IMR-90 (cell line): ENCODE results near the gene DCAF11. TPM values are rescaled to one million over a fixed set of nuclear protein-coding genes. Genes with fewer than 3 reads are reported as not detected.

Source experiments
- ATAC-seq: fragments of 200-7000 bp; cut with Tn5 transposase; 2 replicates; pipeline ENCODE4 v1.9.1; 2020; ENCODE audit warnings: low read depth, mild to moderate bottlenecking, moderate library complexity
- BruUV-seq: library from RNA; stranded (reverse); fragments of 400-500 nt; replicated peaks from 2 replicates; lab custom pipeline; 2021; lab: Mats Ljungman, UMichigan
- CTCF ChIA-PET: fragments of 300-600 bp; formaldehyde crosslinking; extraction: SDS; loops from one replicate; lab custom pipeline; 2021; ENCODE audit warnings: antibody characterized with exemption; lab: Yijun Ruan, JAX
- POLR2A ChIA-PET: fragments of 300-600 bp; sonication (Branson Sonifier 250); formaldehyde crosslinking; loops from one replicate; lab custom pipeline; 2022; ENCODE audit warnings: antibody characterized with exemption; ENCODE audit not compliant: unreplicated experiment; lab: Charles Lee
- DNase-seq: peaks from one replicate; pipeline ENCODE4 v3.0.0; 2013
- H2AFZ ChIP-seq: replicated peaks from 2 replicates; pipeline ENCODE3; 2013; ENCODE audit warnings: low read length, mild to moderate bottlenecking; ENCODE audit not compliant: poor library complexity
- H2AK5ac ChIP-seq: 2 replicates; pipeline ENCODE4 v1.6.1; 2013; ENCODE audit warnings: low read depth, low read length, inconsistent platforms
- H2AK9ac ChIP-seq: replicated peaks from 2 replicates; pipeline ENCODE3; 2013; ENCODE audit warnings: mild to moderate bottlenecking, low read depth, low read length, moderate library complexity; ENCODE audit not compliant: poor library complexity
- H2BK120ac ChIP-seq: 2 replicates; pipeline ENCODE4 v1.6.1; 2013; ENCODE audit warnings: low read depth, low read length, inconsistent platforms
- H2BK15ac ChIP-seq: 3 replicates; pipeline ENCODE4 v1.6.1; 2013; ENCODE audit warnings: low read depth, low read length, inconsistent platforms
- H2BK20ac ChIP-seq: 2 replicates; pipeline ENCODE4 v1.6.1; 2013; ENCODE audit warnings: low read depth, mild to moderate bottlenecking, inconsistent platforms, low read length, moderate library complexity
- H2BK5ac ChIP-seq: 2 replicates; pipeline ENCODE4 v1.6.1; 2013; ENCODE audit warnings: mild to moderate bottlenecking, low read depth, low read length, inconsistent platforms; ENCODE audit not compliant: poor library complexity, severe bottlenecking
- H3K14ac ChIP-seq: replicated peaks from 2 replicates; pipeline ENCODE4 v1.6.1; 2013; ENCODE audit warnings: low read depth, low read length, inconsistent platforms
- H3K18ac ChIP-seq: 2 replicates; pipeline ENCODE4 v1.6.1; 2013; ENCODE audit warnings: low read depth, low read length, control low read depth
- H3K23ac ChIP-seq: 2 replicates; pipeline ENCODE4 v1.6.1; 2013; ENCODE audit warnings: low read depth, low read length, inconsistent platforms
- H3K27ac ChIP-seq: 2 replicates; pipeline ENCODE4 v1.5.1; 2013; ENCODE audit warnings: mild to moderate bottlenecking, control low read depth, low read length; ENCODE audit not compliant: insufficient read depth
- H3K27me3 ChIP-seq: 2 replicates; pipeline ENCODE4 v1.6.1; 2013; ENCODE audit warnings: low read length; ENCODE audit not compliant: control insufficient read depth, insufficient read depth
- H3K36me3 ChIP-seq: 2 replicates; pipeline ENCODE4 v1.6.1; 2013; ENCODE audit warnings: low read length, mixed read lengths; ENCODE audit not compliant: control insufficient read depth, insufficient read depth
- H3K4ac ChIP-seq: 2 replicates; pipeline ENCODE4 v1.6.1; 2013; ENCODE audit warnings: low read depth, low read length, inconsistent platforms
- H3K4me1 ChIP-seq: 2 replicates; pipeline ENCODE4 v1.6.1; 2013; ENCODE audit warnings: low read length, mixed read lengths; ENCODE audit not compliant: control insufficient read depth, insufficient read depth
- H3K4me2 ChIP-seq: 2 replicates; pipeline ENCODE4 v1.6.1; 2013; ENCODE audit warnings: low read depth, mild to moderate bottlenecking, control low read depth, low read length, moderate library complexity
- H3K4me3 ChIP-seq: 2 replicates; pipeline ENCODE4 v1.5.1; 2013; ENCODE audit warnings: low read depth, mild to moderate bottlenecking, control low read depth, low read length, moderate library complexity; ENCODE audit not compliant: insufficient read depth
- H3K56ac ChIP-seq: 2 replicates; pipeline ENCODE4 v1.6.1; 2013; ENCODE audit warnings: low read length, inconsistent platforms; ENCODE audit not compliant: insufficient read depth; ENCODE audit errors: extremely low read depth
- H3K79me1 ChIP-seq, 2 experiments: 2 replicates each; pipeline ENCODE4 v1.6.1; 2013; ENCODE audit warnings: low read length in 2 of 2, inconsistent platforms in 1 of 2, low read depth in 1 of 2
- H3K9ac ChIP-seq: 2 replicates; pipeline ENCODE4 v1.6.1; 2013; ENCODE audit warnings: low read depth, low read length, control low read depth
- H3K9me1 ChIP-seq: 2 replicates; pipeline ENCODE4 v1.6.1; 2013; ENCODE audit warnings: low read length, inconsistent platforms; ENCODE audit not compliant: insufficient read depth
- H3K9me3 ChIP-seq: 2 replicates; pipeline ENCODE4 v1.6.1; 2013; ENCODE audit warnings: low read length; ENCODE audit not compliant: control insufficient read depth, insufficient read depth
- H4K20me1 ChIP-seq: 2 replicates; pipeline ENCODE4 v1.6.1; 2013; ENCODE audit warnings: low read length, inconsistent platforms; ENCODE audit not compliant: insufficient read depth
- H4K5ac ChIP-seq: 2 replicates; pipeline ENCODE4 v1.6.1; 2013; ENCODE audit warnings: mild to moderate bottlenecking, low read depth, low read length, control low read depth
- H4K8ac ChIP-seq, 2 experiments: 2 replicates each; pipeline ENCODE4 v1.6.1; 2013; ENCODE audit warnings: low read depth in 2 of 2, low read length in 2 of 2, control low read depth in 1 of 2, inconsistent platforms in 1 of 2
- H4K91ac ChIP-seq: 2 replicates; pipeline ENCODE4 v1.6.1; 2013; ENCODE audit warnings: low read depth, low read length, inconsistent platforms; ENCODE audit not compliant: insufficient read depth
- CEBPB ChIP-seq: IDR thresholded peaks from 2 replicates; pipeline ENCODE4 v1.6.1; 2012; ENCODE audit warnings: low read depth, low read length, improper control_type of control experiment
- CHD1 ChIP-seq: IDR thresholded peaks from 2 replicates; pipeline ENCODE4 v1.6.1; 2012; ENCODE audit warnings: low read depth, low read length, improper control_type of control experiment
- FOS ChIP-seq: fragments of 150-350 bp; IDR thresholded peaks from 2 replicates; pipeline ENCODE4 v1.6.1; 2016; ENCODE audit warnings: low read depth, low read length
- MAFK ChIP-seq: IDR thresholded peaks from 2 replicates; pipeline ENCODE4 v1.6.1; 2012; ENCODE audit warnings: low read depth, low read length, improper control_type of control experiment
- MAZ ChIP-seq: IDR thresholded peaks from 2 replicates; pipeline ENCODE4 v1.6.1; 2012; ENCODE audit warnings: low read depth, mild to moderate bottlenecking, low read length, improper control_type of control experiment, moderate library complexity, borderline replicate concordance
- NFE2L2 ChIP-seq: fragments of 150-350 bp; IDR thresholded peaks from 2 replicates; pipeline ENCODE4 v1.6.1; 2016; ENCODE audit warnings: low read depth, mild to moderate bottlenecking, low read length
- POLR2A ChIP-seq: IDR thresholded peaks from 2 replicates; pipeline ENCODE4 v1.6.1; 2012; ENCODE audit warnings: mild to moderate bottlenecking, low read depth, low read length
- RAD21 ChIP-seq: IDR thresholded peaks from 2 replicates; pipeline ENCODE4 v1.6.1; 2012; ENCODE audit warnings: low read length, improper control_type of control experiment
- RCOR1 ChIP-seq: IDR thresholded peaks from 2 replicates; pipeline ENCODE4 v1.6.1; 2012; ENCODE audit warnings: mild to moderate bottlenecking, low read length, improper control_type of control experiment; ENCODE audit not compliant: insufficient replicate concordance
- RFX5 ChIP-seq: IDR thresholded peaks from 2 replicates; pipeline ENCODE4 v1.8.0; 2012; ENCODE audit warnings: low read depth, mild to moderate bottlenecking, low read length, moderate library complexity
- SMC3 ChIP-seq: fragments of 150-350 bp; IDR thresholded peaks from 2 replicates; pipeline ENCODE4 v1.6.1; 2016; ENCODE audit warnings: low read depth, mild to moderate bottlenecking, antibody characterized with exemption, low read length, moderate library complexity
- WGBS, 2 experiments: methylation state at CpG; one replicate each; pipeline versions ENCODE4 v1.1.5 to v1.1.7; 2013; ENCODE audit warnings: missing lambda C conversion rate in 2 of 2; ENCODE audit not compliant: insufficient read length in 1 of 2; ENCODE audit errors: extremely low coverage in 2 of 2; 5-methylcytosine and 5-hydroxymethylcytosine counted together
- dilution Hi-C: fragments of 300-500 bp; cut with HindIII; formaldehyde crosslinking; loops from one replicate; pipeline ENCODE4 v1.14.3; 2018; ENCODE audit warnings: low sequenced_read_pairs; ENCODE audit not compliant: unreplicated experiment
- in situ Hi-C: fragments of 300-500 bp; cut with MboI; formaldehyde crosslinking; loops from 3 replicates; pipeline ENCODE4 v1.14.3; 2019; ENCODE audit warnings: low sequenced_read_pairs, inconsistent platforms, mixed read lengths
- intact Hi-C: fragments of 100-400 bp; cut with micrococcal nuclease; formaldehyde crosslinking; loops from 2 replicates; pipeline ENCODE4 v1.10.0; 2022
- polyA plus RNA-seq, 3 experiments: library from polyadenylated mRNA; depleted of rRNA; stranded (reverse); fragments of >200 nt; gene quantifications; 2 replicates each; pipeline ENCODE4 v1.2.3, GENCODE V29; 2012; ENCODE audit warnings: low replicate concordance in 1 of 3
- total RNA-seq: library from RNA; depleted of rRNA; stranded (reverse); fragments of >200 nt; gene quantifications from 2 replicates; pipeline ENCODE4 v1.2.3, GENCODE V29; 2012
- TF ChIP-seq, protein P1 (sequence below): fragments of 150-350 bp; IDR thresholded peaks from 2 replicates; pipeline ENCODE4 v1.6.1; 2017; ENCODE audit warnings: mild to moderate bottlenecking, antibody characterized with exemption, low read length, low read depth

Gene DCAF11
- total and polyA plus RNA-seq, 2 of the 4 experiments (the other 2 are of a cell fraction): 21.0 to 52.0 TPM

DNA sequence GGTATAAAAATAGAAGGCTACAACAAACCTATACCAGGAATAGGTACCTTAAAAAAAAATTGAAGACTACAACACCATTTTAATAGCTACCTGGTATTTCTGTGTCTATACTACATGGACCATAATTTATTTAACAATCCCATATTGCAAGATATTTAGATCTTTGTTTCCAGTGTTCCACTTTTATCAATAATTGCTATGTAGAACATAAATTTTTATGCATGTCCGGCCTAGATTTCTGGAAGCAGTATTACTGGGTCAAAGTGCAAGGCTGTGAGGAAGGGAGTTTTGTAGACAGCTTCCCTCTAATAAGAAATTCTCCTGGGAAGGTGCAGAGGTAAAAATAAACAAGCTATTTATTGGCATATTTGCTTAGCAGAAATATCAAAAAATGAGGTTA lies 4.1 kb upstream of the DCAF11 start:
- no peaks in the 10 kb centered on the region for H3K9me3 ChIP-seq
- H3K4me1 ChIP-seq: peaks cover under 1% of the 10 kb centered on the region; the same call in 1 of the 2 replicates
- no peak overlapping the region for H4K5ac ChIP-seq
- H3K9ac ChIP-seq: no peak overlapping the region
- peaks cover 0 to 4% of the 10 kb centered on the region in 2 experiments; a peak in 2 of 4 replicates for H3K79me1 ChIP-seq
- ChIA-PET POLR2A (no interaction called here), CTCF (interaction anchor here (3.9 kb wide), 1 partner anchor 52 kb away, joined by 41 read pairs; no protein-coding TSS in a partner anchor)
- no peak overlapping the region for H3K14ac ChIP-seq
- H3K4me2 ChIP-seq: no peak overlapping the region
- H2BK20ac ChIP-seq: no peak overlapping the region
- no peak overlapping the region for H3K27ac ChIP-seq
- no peak overlapping the region for H3K4ac ChIP-seq
- 0 out of 2 replicates have a peak, but pooled peaks cover under 1% of the 10 kb centered on the region for H3K9me1 ChIP-seq
- WGBS, 2 experiments: no CpG with 5 or more reads among the region's 1 CpG
- H2AK5ac ChIP-seq: no peak overlapping the region
- H3K23ac ChIP-seq: no peak overlapping the region
- in situ Hi-C loops (no loop called here), dilution Hi-C loops (no loop called here), intact Hi-C loops (no loop called here)
- H3K56ac ChIP-seq: no peak overlapping the region
- H3K36me3 ChIP-seq: no peaks in the 10 kb centered on the region
- no peaks in the 10 kb centered on the region for H3K27me3 ChIP-seq
- H4K8ac ChIP-seq: no peak overlapping the region
- BruUV-seq: no TSS peak
- H4K91ac ChIP-seq: no peak overlapping the region
- no peak overlapping the region for H2BK15ac ChIP-seq
- no peak overlapping the region for H2BK120ac ChIP-seq
- no peak overlapping the region for H3K18ac ChIP-seq
- ATAC-seq: no peak
- no peak overlapping the region for H2AK9ac ChIP-seq
- TF ChIP-seq RCOR1 (no peak), RFX5 (no peak), CHD1 (no peak), MAFK (no peak), CEBPB (no peak), RAD21 (no peak), MAZ (no peak), SMC3 (no peak), POLR2A (no peak), FOS (no peak), NFE2L2 (no peak)
- TF ChIP-seq, protein P1, sequence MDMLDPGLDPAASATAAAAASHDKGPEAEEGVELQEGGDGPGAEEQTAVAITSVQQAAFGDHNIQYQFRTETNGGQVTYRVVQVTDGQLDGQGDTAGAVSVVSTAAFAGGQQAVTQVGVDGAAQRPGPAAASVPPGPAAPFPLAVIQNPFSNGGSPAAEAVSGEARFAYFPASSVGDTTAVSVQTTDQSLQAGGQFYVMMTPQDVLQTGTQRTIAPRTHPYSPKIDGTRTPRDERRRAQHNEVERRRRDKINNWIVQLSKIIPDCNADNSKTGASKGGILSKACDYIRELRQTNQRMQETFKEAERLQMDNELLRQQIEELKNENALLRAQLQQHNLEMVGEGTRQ: no peak
- no peaks in the 10 kb centered on the region for H4K20me1 ChIP-seq
- no peak overlapping the region for H3K4me3 ChIP-seq
- no peak overlapping the region for H2AFZ ChIP-seq
- H2BK5ac ChIP-seq: no peak overlapping the region
- no peak for DNase-seq
